ENCODE measurements around the gene USH2A. TPM values are rescaled to one million over a fixed set of nuclear protein-coding genes. Genes with fewer than 3 reads are reported as not detected.

Gene USH2A
- total and polyA plus RNA-seq, 12 donors: 0.03 to 1.9 (median 0.16) TPM; not detected in 3

DNA sequence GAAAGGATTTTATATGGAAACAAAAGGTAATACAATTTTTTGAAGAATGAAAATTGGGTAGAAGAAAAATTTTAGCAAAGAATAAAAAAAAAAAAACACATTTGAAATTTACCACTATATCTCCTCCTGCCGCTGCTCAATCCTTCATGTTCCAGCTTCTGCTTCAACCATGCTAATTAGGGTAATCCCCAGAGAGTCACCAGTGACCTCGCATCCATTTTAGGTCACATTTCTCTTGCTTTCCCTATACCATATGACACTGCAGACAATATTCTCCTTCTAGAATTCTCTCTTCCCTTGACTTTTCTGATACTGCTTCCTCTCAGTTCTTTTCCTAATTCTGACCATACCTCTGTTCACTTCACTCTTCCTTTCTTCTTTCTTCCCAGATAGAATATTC, 237.1 kb downstream of the USH2A start:
- 66 to 84% (median 68%) methylated on average over 2 of the region's 2 CpGs for WGBS, 4 donors

DNA sequence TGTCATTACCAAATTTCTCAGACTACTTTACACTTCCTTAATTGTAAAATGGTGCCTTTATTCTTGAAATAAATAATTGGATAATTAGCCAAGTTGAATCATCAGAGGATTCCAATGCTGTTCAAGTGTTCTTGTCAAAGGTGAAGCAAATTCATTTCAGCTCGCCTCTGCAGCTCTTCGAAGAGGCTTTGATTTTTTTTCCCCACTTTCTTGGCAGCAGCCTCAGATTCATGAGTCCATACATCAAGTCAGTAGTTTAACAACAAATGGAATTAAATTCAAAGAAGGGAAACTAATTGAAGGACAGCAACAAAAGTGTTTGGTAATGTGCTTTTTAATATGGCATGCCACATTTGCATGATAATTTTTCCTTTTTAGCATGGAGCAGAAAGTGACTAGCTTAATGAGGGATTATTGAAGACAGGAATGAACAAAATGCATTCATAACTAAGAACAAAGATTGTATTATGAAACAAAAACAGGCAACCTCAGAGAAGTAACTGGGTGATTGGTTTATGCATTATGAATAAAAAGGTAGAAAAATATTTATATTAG, 239.0 kb downstream of the USH2A start:
- DNase-seq: no peak
- TF ChIP-seq POLR2A (IDR thresholded peaks at IDR 0.05): no peak
- TF ChIP-seq, protein P1, sequence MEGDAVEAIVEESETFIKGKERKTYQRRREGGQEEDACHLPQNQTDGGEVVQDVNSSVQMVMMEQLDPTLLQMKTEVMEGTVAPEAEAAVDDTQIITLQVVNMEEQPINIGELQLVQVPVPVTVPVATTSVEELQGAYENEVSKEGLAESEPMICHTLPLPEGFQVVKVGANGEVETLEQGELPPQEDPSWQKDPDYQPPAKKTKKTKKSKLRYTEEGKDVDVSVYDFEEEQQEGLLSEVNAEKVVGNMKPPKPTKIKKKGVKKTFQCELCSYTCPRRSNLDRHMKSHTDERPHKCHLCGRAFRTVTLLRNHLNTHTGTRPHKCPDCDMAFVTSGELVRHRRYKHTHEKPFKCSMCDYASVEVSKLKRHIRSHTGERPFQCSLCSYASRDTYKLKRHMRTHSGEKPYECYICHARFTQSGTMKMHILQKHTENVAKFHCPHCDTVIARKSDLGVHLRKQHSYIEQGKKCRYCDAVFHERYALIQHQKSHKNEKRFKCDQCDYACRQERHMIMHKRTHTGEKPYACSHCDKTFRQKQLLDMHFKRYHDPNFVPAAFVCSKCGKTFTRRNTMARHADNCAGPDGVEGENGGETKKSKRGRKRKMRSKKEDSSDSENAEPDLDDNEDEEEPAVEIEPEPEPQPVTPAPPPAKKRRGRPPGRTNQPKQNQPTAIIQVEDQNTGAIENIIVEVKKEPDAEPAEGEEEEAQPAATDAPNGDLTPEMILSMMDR (IDR thresholded peaks at IDR 0.05): no peak
- Histone ChIP-seq H3K9me3 (replicated peaks in 1 of 3) (no peaks in the 10 kb centered on the region), H3K27ac (no peak overlapping the region), H3K4me1 (replicated peaks in 1 of 2) (no peaks in the 10 kb centered on the region), H3K4me3 (no peak overlapping the region), H3K27me3 (no peaks in the 10 kb centered on the region), H3K36me3 (replicated peaks in 1 of 2) (no peaks in the 10 kb centered on the region)
- intact Hi-C loops (cut with DNase I): no loop called here
- WGBS, 4 donors: 44 to 50% (median 47%) methylated on average over 2 of the region's 2 CpGs

More for the DNA sequence above, 237.1 kb downstream of the USH2A start:
- H3K9me3 ChIP-seq (replicated peaks in 1 of 3): no peaks in the 10 kb centered on the region
- DNase-seq: no peak
- H3K4me3 ChIP-seq: no peak overlapping the region
- H3K4me1 ChIP-seq (replicated peaks in 1 of 2): no peaks in the 10 kb centered on the region
- no peak for TF ChIP-seq POLR2A (IDR thresholded peaks at IDR 0.05)
- TF ChIP-seq, protein P1 (IDR thresholded peaks at IDR 0.05): no peak
- no peaks in the 10 kb centered on the region for H3K36me3 ChIP-seq (replicated peaks in 1 of 2)
- no peak overlapping the region for H3K27ac ChIP-seq
- intact Hi-C loops (cut with DNase I): no loop called here
- H3K27me3 ChIP-seq: no peaks in the 10 kb centered on the region

DNA sequence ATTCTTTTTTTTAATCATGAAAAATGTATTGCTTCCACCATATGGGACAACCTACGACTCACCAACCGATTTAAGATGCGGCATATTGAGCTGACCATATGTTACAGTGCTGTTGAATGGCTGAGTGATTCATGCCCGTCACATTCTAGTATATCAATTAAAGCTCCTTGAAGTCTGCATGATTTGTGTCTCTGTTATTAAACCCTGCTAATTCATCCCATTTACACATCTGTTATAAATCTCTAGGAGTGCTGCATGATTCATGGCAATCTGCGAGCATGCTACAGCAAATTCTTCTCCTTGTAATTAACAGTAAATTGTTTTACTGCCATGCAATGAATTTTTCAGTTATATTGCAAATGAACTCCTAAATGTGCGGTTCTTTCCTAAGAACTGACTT, 239.8 kb downstream of the USH2A start:
- H3K9me3 ChIP-seq (replicated peaks in 1 of 3): no peaks in the 10 kb centered on the region
- TF ChIP-seq, protein P1 (IDR thresholded peaks at IDR 0.05): no peak
- TF ChIP-seq POLR2A (IDR thresholded peaks at IDR 0.05): no peak
- intact Hi-C loops (cut with DNase I): no loop called here
- H3K27me3 ChIP-seq: no peaks in the 10 kb centered on the region
- no peak overlapping the region for H3K4me3 ChIP-seq
- DNase-seq: no peak
- WGBS, 4 donors: 48 to 55% (median 51%) methylated on average over 6 of the region's 6 CpGs
- H3K36me3 ChIP-seq (replicated peaks in 1 of 2): no peaks in the 10 kb centered on the region
- no peaks in the 10 kb centered on the region for H3K4me1 ChIP-seq (replicated peaks in 1 of 2)
- H3K27ac ChIP-seq: no peak overlapping the region

DNA sequence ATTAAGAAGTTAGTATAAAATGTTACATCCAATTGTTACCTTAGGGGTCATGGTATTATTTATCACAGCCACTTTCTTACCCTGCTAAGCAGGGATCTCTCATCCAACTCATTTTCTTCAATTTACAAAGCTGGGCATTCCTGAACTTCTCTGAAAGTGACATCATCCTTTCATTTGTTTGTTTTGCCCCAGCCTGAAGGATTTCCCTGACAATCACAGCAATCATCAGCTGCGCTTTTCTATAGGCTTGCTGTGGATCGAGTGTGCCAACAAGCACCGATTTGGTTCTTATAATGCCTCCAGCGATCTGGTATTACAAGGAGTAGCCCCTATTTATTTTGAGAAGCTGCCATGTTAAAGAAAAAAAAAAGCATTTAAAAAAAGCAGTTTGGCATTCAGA, 240.2 kb downstream of the USH2A start:
- H3K27me3 ChIP-seq: no peaks in the 10 kb centered on the region
- H3K4me3 ChIP-seq: no peak overlapping the region
- no peak for TF ChIP-seq POLR2A (IDR thresholded peaks at IDR 0.05)
- TF ChIP-seq, protein P1 (IDR thresholded peaks at IDR 0.05): no peak
- 21 to 28% (median 24%) methylated on average over 4 of the region's 4 CpGs for WGBS, 4 donors
- H3K36me3 ChIP-seq (replicated peaks in 1 of 2): no peaks in the 10 kb centered on the region
- no peaks in the 10 kb centered on the region for H3K9me3 ChIP-seq (replicated peaks in 1 of 3)
- no peak for DNase-seq
- H3K4me1 ChIP-seq (replicated peaks in 1 of 2): no peaks in the 10 kb centered on the region
- intact Hi-C loops (cut with DNase I): no loop called here
- no peak overlapping the region for H3K27ac ChIP-seq

All from adrenal gland (tissue), 12 donors.